BLaER1 treated with 17β-estradiol and CSF1 and Interleukin-3, amounts not matched to agents 10 nM and 100 nM (cell line): ENCODE measurements around the gene PROB1.

Experiments used
- H3K27ac ChIP-seq, 11 experiments: shearing (Covaris generic); formaldehyde crosslinking; 2 replicates each; pipeline ENCODE4 v1.8.1; 2022
- H3K27me3 ChIP-seq, 11 experiments: shearing (Covaris generic); formaldehyde crosslinking; 2 replicates each; pipeline ENCODE4 v1.8.1; 2022
- H3K36me3 ChIP-seq, 11 experiments: shearing (Covaris generic); formaldehyde crosslinking; 2 replicates each; pipeline ENCODE4 v1.8.1; 2022
- H3K4me1 ChIP-seq, 10 experiments: shearing (Covaris generic); formaldehyde crosslinking; 2 replicates each; pipeline ENCODE4 v1.8.1; 2022
- H3K4me2 ChIP-seq, 11 experiments: shearing (Covaris generic); formaldehyde crosslinking; 2 replicates each; pipeline ENCODE4 v1.8.1; 2022
- H3K4me3 ChIP-seq, 10 experiments: shearing (Covaris generic); formaldehyde crosslinking; 2 replicates each; pipeline ENCODE4 v1.8.1; 2022
- H3K9ac ChIP-seq, 11 experiments: shearing (Covaris generic); formaldehyde crosslinking; 2 replicates each; pipeline ENCODE4 v1.8.1; 2022
- H3K9me3 ChIP-seq, 11 experiments: shearing (Covaris generic); formaldehyde crosslinking; replicated peaks in 1 of 11; 2 replicates each; pipeline ENCODE4 v1.8.1; 2022
- H4K20me1 ChIP-seq, 11 experiments: shearing (Covaris generic); formaldehyde crosslinking; 2 replicates each; pipeline ENCODE4 v1.8.1; 2022
- Cebpa-rat ChIP-seq, 11 experiments: shearing (Covaris generic); IDR thresholded peaks; 2 replicates each; pipeline ENCODE4 v1.8.1; 2022

Gene PROB1

GRCh38 chr5:139430015-139430414 is 35.1 kb upstream of the PROB1 start:
- H4K20me1 ChIP-seq, result no peaks in the 10 kb centered on the region
- H3K9me3 ChIP-seq, result no peaks in the 10 kb centered on the region
- no peak overlapping the region for H3K4me3 ChIP-seq
- H3K4me2 ChIP-seq, result no peak overlapping the region
- no peak overlapping the region for H3K9ac ChIP-seq
- H3K36me3 ChIP-seq, result peaks cover 20 to 71% (median 43%) of the 10 kb centered on the region in 11 experiments; a peak in 21 of 22 replicates
- no peaks in the 10 kb centered on the region for H3K4me1 ChIP-seq
- no peaks in the 10 kb centered on the region for H3K27me3 ChIP-seq
- H3K27ac ChIP-seq, result no peak overlapping the region
- TF ChIP-seq Cebpa-rat (IDR thresholded peaks at IDR 0.05), result no peak

DNA sequence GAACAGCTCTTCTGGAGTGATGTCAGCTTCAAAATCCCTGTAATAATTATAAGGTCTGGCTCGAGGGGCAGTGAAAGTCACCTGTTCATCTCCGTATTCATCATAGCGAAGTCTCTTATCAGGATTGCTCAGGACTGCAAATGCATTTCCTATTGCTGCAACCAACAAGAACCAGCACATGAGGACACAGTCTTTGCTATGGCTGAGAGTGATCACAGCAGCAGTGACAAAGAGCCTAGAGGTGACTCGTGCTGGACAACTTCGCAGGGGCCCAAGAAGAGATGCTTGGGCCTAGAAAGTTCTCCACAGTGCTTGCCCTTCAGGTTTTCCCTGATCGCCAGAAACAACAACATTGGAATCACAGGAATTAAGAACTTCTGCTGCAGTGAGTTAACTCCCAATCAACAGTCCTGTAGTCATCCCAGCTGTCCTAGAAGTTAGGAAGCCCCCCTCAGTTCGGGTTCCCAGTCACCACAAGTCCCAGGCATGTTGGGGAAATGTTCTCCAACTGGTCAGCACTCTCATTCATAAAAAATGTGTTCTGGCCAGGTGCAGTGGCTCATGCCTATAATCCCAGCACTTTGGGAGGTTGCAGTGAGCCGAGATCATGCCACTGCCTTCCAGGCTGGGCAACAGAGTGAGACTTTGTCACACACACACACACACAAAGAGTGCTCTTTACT is 31.4 kb upstream of the PROB1 start:
- TF ChIP-seq Cebpa-rat (IDR thresholded peaks at IDR 0.05), result no peak
- no peaks in the 10 kb centered on the region for H3K9me3 ChIP-seq
- H3K4me3 ChIP-seq, result no peak overlapping the region
- H3K4me2 ChIP-seq, result no peak overlapping the region
- no peak overlapping the region for H3K27ac ChIP-seq
- H3K4me1 ChIP-seq, result peaks cover 0 to 22% (median 11%) of the 10 kb centered on the region in 10 experiments; a peak in 11 of 20 replicates
- no peak overlapping the region for H3K9ac ChIP-seq
- no peaks in the 10 kb centered on the region for H4K20me1 ChIP-seq
- peaks cover 18 to 68% (median 45%) of the 10 kb centered on the region in 11 experiments for H3K36me3 ChIP-seq
- H3K27me3 ChIP-seq, result no peaks in the 10 kb centered on the region

DNA sequence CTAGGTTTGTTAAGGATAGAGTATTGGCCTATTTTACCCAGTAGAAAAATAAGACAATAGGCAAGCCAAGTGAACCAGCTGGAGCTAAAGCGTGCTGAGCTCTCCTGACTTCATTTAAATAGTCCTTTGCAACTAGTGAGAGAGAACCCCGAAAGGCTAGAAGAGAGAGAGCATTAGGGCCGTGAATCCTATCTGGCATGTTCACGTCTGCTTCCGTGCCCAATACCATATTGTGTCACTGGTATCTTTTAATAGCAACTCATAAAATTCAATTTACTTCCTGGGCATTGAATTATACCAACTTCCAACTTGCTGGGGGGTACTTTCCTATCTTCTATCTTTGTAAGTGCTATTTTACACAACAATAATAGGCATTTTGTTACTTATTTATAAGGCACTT is 30.6 kb upstream of the PROB1 start:
- Histone ChIP-seq H3K4me1 (peaks cover 0 to 24% (median 11%) of the 10 kb centered on the region in 10 experiments; a peak in 13 of 20 replicates), H3K36me3 (peaks cover 21 to 68% (median 46%) of the 10 kb centered on the region in 11 experiments), H3K4me2 (no peak overlapping the region), H3K27me3 (no peaks in the 10 kb centered on the region), H4K20me1 (no peaks in the 10 kb centered on the region), H3K27ac (no peak overlapping the region), H3K4me3 (no peak overlapping the region), H3K9me3 (no peaks in the 10 kb centered on the region), H3K9ac (no peak overlapping the region)
- no peak for TF ChIP-seq Cebpa-rat (IDR thresholded peaks at IDR 0.05)

DNA sequence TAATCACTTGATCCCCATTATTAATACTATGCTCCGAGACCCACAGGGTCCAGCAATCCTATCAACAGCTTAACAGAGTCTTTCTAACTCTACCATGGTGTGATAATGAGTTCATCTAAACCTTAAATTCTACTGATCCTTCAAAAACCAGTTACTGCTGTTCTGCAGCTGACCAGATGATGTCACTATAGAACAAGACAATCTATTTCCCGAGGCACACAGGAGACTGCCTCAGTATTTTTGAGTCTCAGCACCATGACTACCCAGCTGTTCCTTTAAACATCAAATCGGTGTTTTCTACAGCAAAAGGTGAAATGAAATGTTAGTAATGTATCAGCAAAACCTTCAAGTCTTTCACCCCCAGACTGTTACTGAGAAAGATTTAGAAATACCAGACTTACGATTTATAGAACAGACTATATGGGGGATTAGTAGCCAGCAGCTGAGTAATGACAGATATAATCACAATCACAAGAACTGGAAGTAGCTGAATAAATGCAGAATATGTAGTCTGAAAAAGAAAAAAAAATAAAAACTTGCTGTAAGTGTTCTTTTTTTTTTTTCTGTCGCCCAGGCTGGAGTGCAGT is 27.5 kb upstream of the PROB1 start:
- Histone ChIP-seq H4K20me1 (no peaks in the 10 kb centered on the region), H3K27me3 (no peaks in the 10 kb centered on the region), H3K9me3 (no peaks in the 10 kb centered on the region; a peak in 1 of 22 replicates), H3K4me1 (peaks cover 28 to 51% (median 36%) of the 10 kb centered on the region in 10 experiments), H3K9ac (no peak overlapping the region), H3K4me2 (no peak overlapping the region), H3K4me3 (no peak overlapping the region), H3K27ac (peak overlapping the region in 1 of 11 experiments; percentile 41; a peak in 1 of 22 replicates), H3K36me3 (peaks cover 17 to 70% (median 41%) of the 10 kb centered on the region in 11 experiments)
- TF ChIP-seq Cebpa-rat (IDR thresholded peaks at IDR 0.05), result no peak

- TF ChIP-seq Cebpa-rat (IDR thresholded peaks at IDR 0.05), result no peak
- no peak overlapping the region for H3K4me3 ChIP-seq
- H3K9me3 ChIP-seq, result no peaks in the 10 kb centered on the region; a peak in 1 of 22 replicates
- H3K27me3 ChIP-seq, result no peaks in the 10 kb centered on the region
- peak overlapping the region; percentile 1 to 86 (median 69); a peak in 18 of 22 replicates for H3K4me2 ChIP-seq
- H4K20me1 ChIP-seq, result no peaks in the 10 kb centered on the region
- peak overlapping the region in 5 of 11 experiments; percentile 4 to 33 (median 22); a peak in 7 of 22 replicates for H3K27ac ChIP-seq
- peaks cover 57 to 80% (median 65%) of the 10 kb centered on the region in 10 experiments for H3K4me1 ChIP-seq
- peak overlapping the region in 8 of 11 experiments; percentile 8 to 32 (median 20); a peak in 10 of 22 replicates for H3K9ac ChIP-seq
- peaks cover 6 to 43% (median 21%) of the 10 kb centered on the region in 11 experiments; a peak in 19 of 22 replicates for H3K36me3 ChIP-seq
These were observed 24.6 kb upstream of the PROB1 start for GRCh38 chr5:139419226-139420192.

GRCh38 chr5:139418793-139419192 is 23.9 kb upstream of the PROB1 start:
- Histone ChIP-seq H3K4me1 (peaks cover 54 to 84% (median 69%) of the 10 kb centered on the region in 10 experiments), H3K27me3 (no peaks in the 10 kb centered on the region), H3K4me3 (no peak overlapping the region), H4K20me1 (no peaks in the 10 kb centered on the region), H3K4me2 (peak overlapping the region; percentile 27 to 86 (median 69); a peak in 20 of 22 replicates), H3K27ac (peak overlapping the region in 2 of 11 experiments; percentile 22 to 33; a peak in 3 of 22 replicates), H3K9me3 (no peaks in the 10 kb centered on the region; a peak in 1 of 22 replicates), H3K9ac (peak overlapping the region in 8 of 11 experiments; percentile 7 to 32 (median 20); a peak in 4 of 22 replicates), H3K36me3 (peaks cover 3 to 37% (median 18%) of the 10 kb centered on the region in 11 experiments; a peak in 17 of 22 replicates)
- TF ChIP-seq Cebpa-rat (IDR thresholded peaks at IDR 0.05), result no peak

GRCh38 chr5:139417214-139417613 is 22.3 kb upstream of the PROB1 start:
- peaks cover 0 to 50% (median 16%) of the 10 kb centered on the region in 11 experiments; a peak in 16 of 22 replicates for H3K36me3 ChIP-seq
- peak overlapping the region; percentile 27 to 86 (median 69); a peak in 21 of 22 replicates for H3K4me2 ChIP-seq

GRCh38 chr5:139416651-139417050 is 21.7 kb upstream of the PROB1 start:
- H3K9ac ChIP-seq, result peak overlapping the region in 2 of 11 experiments; percentile 4 to 9; a peak in 1 of 22 replicates
- peak overlapping the region in 7 of 11 experiments; percentile 28 to 62 (median 45); a peak in 14 of 22 replicates for H3K27ac ChIP-seq
- no peaks in the 10 kb centered on the region for H3K27me3 ChIP-seq
- no peaks in the 10 kb centered on the region for H4K20me1 ChIP-seq
- H3K9me3 ChIP-seq, result no peaks in the 10 kb centered on the region; a peak in 1 of 22 replicates
- H3K4me3 ChIP-seq, result no peak overlapping the region
- H3K4me1 ChIP-seq, result peaks cover 53 to 80% (median 66%) of the 10 kb centered on the region in 10 experiments
- H3K36me3 ChIP-seq, result peaks cover 0 to 50% (median 16%) of the 10 kb centered on the region in 11 experiments; a peak in 16 of 22 replicates
- no peak for TF ChIP-seq Cebpa-rat (IDR thresholded peaks at IDR 0.05)
- peak overlapping the region; percentile 27 to 86 (median 69) for H3K4me2 ChIP-seq

More at GRCh38 chr5:139417214-139417613, 22.3 kb upstream of the PROB1 start:
- H3K27ac ChIP-seq, result peak overlapping the region in 4 of 11 experiments; percentile 28 to 52 (median 37); a peak in 5 of 22 replicates
- H3K27me3 ChIP-seq, result no peaks in the 10 kb centered on the region
- H3K4me3 ChIP-seq, result no peak overlapping the region
- peaks cover 53 to 82% (median 65%) of the 10 kb centered on the region in 10 experiments for H3K4me1 ChIP-seq
- H3K9ac ChIP-seq, result 0 out of 22 replicates have a peak overlapping the region, but pooled peaks of 3 of the 11 experiments have one; percentile 5 to 14 (median 9)
- TF ChIP-seq Cebpa-rat (IDR thresholded peaks at IDR 0.05), result no peak
- H3K9me3 ChIP-seq, result no peaks in the 10 kb centered on the region; a peak in 1 of 22 replicates
- no peaks in the 10 kb centered on the region for H4K20me1 ChIP-seq
